HepG2 (cell line): Measurements from ENCODE around the gene GPATCH4.

Experiments
- CHD2 ChIP-seq: IDR thresholded peaks from 2 replicates; pipeline ENCODE4 v1.6.1; 2011; ENCODE audit warnings: low read depth, low read length, improper control_type of control experiment
- EP300 ChIP-seq, 3 experiments: sonication (generic) in 1 of 3; formaldehyde crosslinking in 1 of 3; IDR thresholded peaks; 2 replicates each; pipeline versions ENCODE4 v1.5.1 to v1.6.1; 2011 to 2020; ENCODE audit warnings: low read depth in 2 of 3, low read length in 2 of 3, borderline replicate concordance in 1 of 3, improper control_type of control experiment in 1 of 3, mild to moderate bottlenecking in 1 of 3, missing genetic modification reagents in 1 of 3, moderate library complexity in 1 of 3
- HDAC2 ChIP-seq: sonication (generic); formaldehyde crosslinking; IDR thresholded peaks from 2 replicates; pipeline ENCODE4 v1.4.0; 2020; ENCODE audit warnings: missing genetic modification reagents
- HHEX ChIP-seq: IDR thresholded peaks from 2 replicates; pipeline ENCODE4 v1.6.1; 2016; ENCODE audit warnings: control low read depth
- POLR2A ChIP-seq, 2 experiments: IDR thresholded peaks; 2 replicates each; pipeline ENCODE4 v1.6.1; 2011; ENCODE audit warnings: low read depth in 2 of 2, low read length in 2 of 2, mild to moderate bottlenecking in 1 of 2, moderate library complexity in 1 of 2; ENCODE audit not compliant: insufficient read depth in 1 of 2
- POLR2AphosphoS5 ChIP-seq: IDR thresholded peaks from 2 replicates; pipeline ENCODE4 v1.6.1; 2012; ENCODE audit warnings: low read depth, low read length
- ZNF282 ChIP-seq: fragments of 450-650 bp; IDR thresholded peaks from 2 replicates; pipeline ENCODE4 v1.6.1; 2018; ENCODE audit not compliant: partially characterized antibody
- ZNF431 ChIP-seq: sonication (generic); formaldehyde crosslinking; IDR thresholded peaks from 2 replicates; pipeline ENCODE4 v1.9.0; 2022; ENCODE audit warnings: missing genetic modification reagents, low read depth, mild to moderate bottlenecking, borderline replicate concordance
- ZNF788 ChIP-seq: sonication (generic); formaldehyde crosslinking; IDR thresholded peaks from 2 replicates; pipeline ENCODE4 v1.5.0; 2020; ENCODE audit warnings: mild to moderate bottlenecking, missing genetic modification reagents, borderline replicate concordance

GRCh38 chr1:156627313-156627880 lies 26.1 kb upstream of the GPATCH4 start:
- TF ChIP-seq ZNF788 (CRISPR knock-in tag) (no peak), ZNF431 (no peak), EP300 (IDR thresholded peaks at IDR 0.05; ENCODE audit: low read depth in 2 of 2, low read length in 2 of 2) (no peak), EP300 (CRISPR knock-in tag; IDR thresholded peaks at IDR 0.05; ENCODE audit: borderline replicate concordance) (no peak), ZNF282 (no peak), HHEX (no peak), HDAC2 (CRISPR knock-in tag) (no peak), POLR2A (IDR thresholded peaks at IDR 0.05; ENCODE audit: insufficient read depth in 1 of 2, low read depth in 2 of 2, low read length in 2 of 2) (no peak), POLR2AphosphoS5 (no peak), CHD2 (no peak)
